Right ventricle myocardium superior (tissue), 1 donor: ENCODE data around the gene HADHA. TPM values are rescaled to one million over a fixed set of nuclear protein-coding genes. Genes with fewer than 3 reads are reported as not detected.
"Not testable (repeated sequence)": the region's sequence is repeated elsewhere in the genome, so short reads cannot be mapped to it uniquely, and the experiment has no call there.

Experiments
- ATAC-seq: fragments of 200-7000 bp; cut with Tn5 transposase; one replicate; pipeline ENCODE4 v1.9.1; 2020; ENCODE audit warnings: mild to moderate bottlenecking; ENCODE audit not compliant: poor library complexity
- DNase-seq: peaks from one replicate; pipeline ENCODE4 v3.0.0-alpha.2; 2020
- intact Hi-C: fragments of 100-400 bp; cut with DNase I; formaldehyde crosslinking; loops from one replicate; pipeline ENCODE4 v1.11.2; 2022
- total RNA-seq: library from RNA; stranded (reverse); fragmentation: NEBNext Ultra II Directional; extraction: Animal tissue kit (Norgen Biotek cat#: 25700); gene quantifications from one replicate; pipeline ENCODE4 v1.2.1, GENCODE V29; 2021
- donor health status: DM: no; HTN: yes; CAD: no; lungs with severe emphysema.

Gene HADHA
- total RNA-seq, 1 donor from 2014 or later, result 766 TPM

DNA sequence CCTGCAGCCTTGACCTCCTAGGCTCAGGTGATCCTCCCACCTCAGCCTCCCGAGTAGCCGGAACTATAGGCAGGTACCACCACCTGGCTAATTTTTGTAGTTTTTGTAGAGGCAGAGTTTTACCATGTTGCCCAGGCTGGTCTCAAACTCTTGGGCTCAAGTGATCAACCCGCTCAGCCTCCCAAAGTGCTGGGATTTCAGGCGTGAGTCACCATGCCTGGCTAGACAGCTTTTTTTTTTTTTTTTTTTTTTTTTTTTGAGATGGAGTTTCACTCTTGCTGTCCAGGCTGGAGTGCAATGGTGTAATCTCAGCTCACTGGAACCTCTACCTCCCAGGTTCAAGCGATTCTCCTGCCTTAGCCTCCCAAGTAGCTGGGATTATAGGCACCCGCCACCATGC is 77.9 kb downstream of the HADHA start:
- ATAC-seq, intact Hi-C loops, DNase-seq: not testable (repeated sequence)

GRCh38 chr2:26165403-26165802 is 79.0 kb downstream of the HADHA start:
- ATAC-seq (no peak), DNase-seq (no peak)
- intact Hi-C loops, result no loop called here

DNA sequence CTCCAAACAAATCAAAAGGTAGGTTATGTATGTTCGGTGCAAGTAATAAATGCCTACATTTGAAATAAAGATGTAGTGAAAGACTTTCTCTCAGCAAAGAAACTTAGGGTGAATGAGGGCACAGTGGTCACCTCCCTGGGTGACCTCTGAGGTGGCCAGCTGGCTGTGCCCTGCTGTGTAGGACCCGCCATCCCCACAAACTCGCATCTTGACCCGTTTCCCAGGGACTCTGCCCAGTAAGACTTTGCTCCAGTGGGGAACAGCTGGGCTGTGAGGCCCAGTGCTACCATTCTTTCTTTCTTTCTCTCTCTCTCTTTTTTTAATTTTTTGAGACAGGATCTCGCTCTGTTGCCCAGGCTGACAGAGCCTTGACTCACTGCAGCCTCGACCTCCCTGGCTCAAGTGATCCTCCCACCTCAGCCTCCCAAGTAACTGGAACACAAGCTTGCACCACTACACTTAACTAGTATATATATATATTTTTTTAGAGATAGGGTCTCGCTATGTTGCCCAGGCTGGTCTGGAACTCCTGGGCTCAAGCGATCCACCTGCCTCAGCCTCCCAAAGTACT is 79.7 kb downstream of the HADHA start:
- peak; percentile 28 for ATAC-seq
- DNase-seq, result no peak
- intact Hi-C loops, result no loop called here

DNA sequence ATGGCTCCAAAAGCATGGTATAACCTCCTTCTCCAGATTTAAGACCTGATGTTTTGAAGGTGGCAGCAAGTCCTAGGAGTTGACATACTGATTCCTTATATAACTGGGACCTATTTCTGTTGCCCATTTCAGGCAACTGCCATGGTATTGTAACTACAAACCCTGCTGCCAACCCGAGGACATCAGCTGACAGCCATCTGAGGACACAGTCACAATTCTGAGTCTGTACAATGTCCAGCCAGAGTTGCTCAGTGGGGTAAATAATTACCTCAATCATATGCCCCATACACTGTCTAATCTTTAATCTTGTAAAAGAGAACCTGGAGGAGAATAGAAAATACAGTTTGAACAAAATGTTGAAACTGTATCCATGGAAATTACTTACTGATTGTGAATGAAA is 80.2 kb downstream of the HADHA start:
- intact Hi-C loops, result no loop called here
- ATAC-seq (peak; percentile 94), DNase-seq (no peak)

GRCh38 chr2:26162963-26163362 is 81.5 kb downstream of the HADHA start:
- intact Hi-C loops, result no loop called here
- ATAC-seq, result no peak

GRCh38 chr2:26161926-26162325 is 82.5 kb downstream of the HADHA start:
- DNase-seq (no peak), ATAC-seq (no peak)
- intact Hi-C loops, result no loop called here

More at GRCh38 chr2:26162963-26163362, 81.5 kb downstream of the HADHA start:
- DNase-seq, result no peak

DNA sequence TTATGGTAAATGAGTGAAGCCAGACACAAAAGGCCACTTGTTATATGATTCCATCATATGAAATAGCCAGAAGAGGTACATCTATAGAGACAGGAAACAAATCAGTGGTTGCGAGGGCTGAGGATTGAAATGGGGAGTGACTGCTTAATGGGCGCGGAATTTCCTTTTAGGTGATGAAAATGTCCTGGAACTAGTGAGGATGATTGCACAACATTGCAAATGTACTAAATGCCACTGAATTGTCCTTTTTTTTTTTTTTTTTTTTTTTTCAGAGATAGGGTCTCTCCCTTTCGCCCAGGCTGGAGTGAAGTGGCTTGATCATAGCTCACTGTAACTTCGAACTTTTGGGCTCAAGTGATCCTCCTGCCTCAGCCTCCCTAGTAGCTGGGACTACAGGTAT is 86.9 kb downstream of the HADHA start:
- intact Hi-C loops, result no loop called here
- DNase-seq (no peak), ATAC-seq (no peak)

DNA sequence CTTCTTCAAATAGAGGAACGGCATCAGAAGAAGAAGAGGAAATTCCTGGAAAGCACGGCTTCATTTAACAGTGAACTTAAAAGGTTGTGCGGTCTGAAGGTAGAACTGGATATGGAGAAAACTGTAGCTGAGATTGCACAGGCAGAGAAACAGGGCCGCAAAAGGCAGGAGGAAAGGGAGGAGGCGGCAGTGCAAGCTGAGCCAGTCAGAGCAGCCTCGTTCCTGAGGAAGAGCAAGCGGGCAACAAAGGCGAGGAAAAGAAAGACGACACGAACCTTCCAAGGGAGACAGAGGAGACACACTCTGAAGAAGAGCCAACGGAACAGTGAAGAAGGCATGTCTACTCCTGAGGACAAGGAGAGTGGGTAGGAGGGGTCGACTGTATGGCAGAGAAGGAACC is 94.2 kb downstream of the HADHA start:
- intact Hi-C loops, result no loop called here
- ATAC-seq (no peak), DNase-seq (no peak)

- intact Hi-C loops, result loop anchor here (5.0 kb wide), 1 partner anchor 196 kb away; no protein-coding TSS in a partner anchor
- DNase-seq, result no peak
- ATAC-seq, result no peak
Observed at GRCh38 chr2:26148501-26148900, 95.9 kb downstream of the HADHA start.

DNA sequence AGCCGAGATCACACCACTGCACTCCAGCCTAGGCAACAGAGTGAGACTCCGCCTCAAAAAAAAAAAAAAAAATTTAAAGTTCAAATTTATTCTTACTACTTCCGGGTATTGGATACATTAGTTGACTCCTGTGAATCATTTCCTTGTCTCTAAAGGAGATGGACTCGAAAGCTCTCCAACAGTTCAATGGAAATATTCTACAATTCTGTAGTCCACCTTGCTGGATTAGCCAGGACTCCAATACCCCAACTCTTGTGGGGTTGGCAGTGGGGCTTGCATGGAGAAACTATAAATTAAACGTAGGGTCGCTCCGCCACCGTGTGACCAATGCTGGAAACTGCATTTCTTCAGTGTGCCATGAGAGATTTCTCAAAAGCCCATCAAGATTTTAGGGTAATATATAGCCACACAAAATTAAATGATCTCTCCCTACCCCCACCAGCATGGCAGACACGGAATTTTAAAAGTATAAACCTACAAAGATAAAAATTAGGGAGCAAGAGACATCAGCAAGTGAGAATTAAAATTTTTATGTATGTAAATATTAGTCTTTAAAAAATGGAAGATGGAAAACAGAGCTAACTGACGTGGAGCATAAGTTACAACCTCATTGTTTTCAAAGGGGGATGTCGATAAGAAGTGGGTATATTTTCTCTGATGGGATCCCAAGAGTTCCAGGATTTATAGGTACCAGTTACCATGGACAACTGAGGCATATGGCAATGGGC is 99.3 kb downstream of the HADHA start:
- intact Hi-C loops, result loop anchor here (1.0 to 5.0 kb wide), 3 partner anchors 56 to 193 kb away; no protein-coding TSS in a partner anchor
- ATAC-seq (peak; percentile 88), DNase-seq (peak; percentile 76)

DNA sequence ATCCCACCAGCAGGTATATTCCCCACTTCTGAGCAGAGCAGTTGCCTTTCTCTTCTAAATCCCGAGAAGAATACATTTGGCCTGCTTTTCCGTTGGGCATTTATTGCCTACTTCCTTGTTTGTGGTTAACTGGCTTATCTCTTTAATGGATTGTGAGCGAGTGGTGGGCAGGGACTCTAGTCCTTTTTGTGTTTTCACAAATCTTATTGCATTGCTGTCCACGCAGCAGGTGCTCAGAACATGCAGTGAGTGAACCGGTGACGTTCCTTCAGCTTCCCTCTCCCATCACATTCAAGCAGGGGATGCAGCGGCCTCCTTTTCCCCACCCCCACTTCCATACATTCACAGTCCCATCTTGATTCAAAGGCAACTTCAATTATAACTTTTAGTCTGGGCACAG is 100.4 kb downstream of the HADHA start:
- intact Hi-C loops, result loop anchor here (2.0 kb wide), 1 partner anchor 55 kb away; no protein-coding TSS in a partner anchor
- no peak for ATAC-seq

GRCh38 chr2:26141145-26141769 is 103.2 kb downstream of the HADHA start:
- DNase-seq (no peak), ATAC-seq (no peak)
- intact Hi-C loops, result no loop called here

More for the DNA sequence above, 100.4 kb downstream of the HADHA start:
- no peak for DNase-seq

Other genes starting within 250 kb of the HADHA start
- 91.9 TPM for gene RAB10, start 210.5 kb downstream of the HADHA start, total RNA-seq
- gene GAREM2, start 71.5 kb downstream of the HADHA start, total RNA-seq, result 1.3 TPM
- 1,664 TPM for gene HADHB, start 307 bp upstream of the HADHA start, total RNA-seq
- gene SELENOI, start 101.5 kb upstream of the HADHA start, total RNA-seq, result 11.4 TPM
- gene ADGRF3, start 102.2 kb upstream of the HADHA start, total RNA-seq, result 0.56 TPM
- gene DRC1, start 157.3 kb upstream of the HADHA start, total RNA-seq, result not detected
- not detected for gene OTOF, start 233.5 kb upstream of the HADHA start, total RNA-seq